WTC11 (cell line): Measurements from ENCODE around the gene OTUB2. TPM values are rescaled to one million over a fixed set of nuclear protein-coding genes. Genes with fewer than 3 reads are reported as not detected.

ENCODE experiments used
- ATAC-seq: fragments of 200-7000 bp; cut with Tn5 transposase; 2 replicates; pipeline ENCODE4 v1.10.0; 2021; ENCODE audit warnings: mild to moderate bottlenecking, moderate library complexity
- CTCF ChIA-PET: fragments of 300-600 bp; sonication (Branson Sonifier 250); formaldehyde crosslinking; loops from one replicate; lab custom pipeline; 2021; ENCODE audit warnings: antibody characterized with exemption; lab: Charles Lee
- POLR2A ChIA-PET: fragments of 350-600 bp; sonication (Branson Sonifier 250); formaldehyde crosslinking; loops from one replicate; lab custom pipeline; 2021; ENCODE audit warnings: antibody characterized with exemption; lab: Charles Lee
- DNase-seq: peaks from one replicate; pipeline ENCODE4 v3.0.0; 2021; ENCODE audit warnings: low spot score
- H3K27ac Mint-ChIP-seq: 2 replicates; pipeline ENCODE4 v1.8.0; 2021; ENCODE audit warnings: mixed read lengths
- H3K27me3 Mint-ChIP-seq: 2 replicates; pipeline ENCODE4 v1.8.0; 2021; ENCODE audit warnings: low read depth, mild to moderate bottlenecking, moderate library complexity, mixed read lengths
- H3K36me3 Mint-ChIP-seq: 2 replicates; pipeline ENCODE4 v1.8.0; 2021; ENCODE audit warnings: mixed read lengths
- H3K4me1 Mint-ChIP-seq: 2 replicates; pipeline ENCODE4 v1.8.0; 2022; ENCODE audit warnings: mixed read lengths
- H3K4me3 Mint-ChIP-seq: 2 replicates; pipeline ENCODE4 v1.8.0; 2021; ENCODE audit warnings: mild to moderate bottlenecking, moderate library complexity, mixed read lengths
- H3K9me3 Mint-ChIP-seq: 2 replicates; pipeline ENCODE4 v1.8.0; 2021; ENCODE audit warnings: mixed read lengths
- ARID4B ChIP-seq: sonication (generic); formaldehyde crosslinking; IDR thresholded peaks from 2 replicates; pipeline ENCODE4 v1.8.0; 2023; ENCODE audit warnings: missing genetic modification reagents, mild to moderate bottlenecking, borderline replicate concordance
- ATF1 ChIP-seq: sonication (generic); formaldehyde crosslinking; IDR thresholded peaks from 2 replicates; pipeline ENCODE4 v1.8.1; 2023; ENCODE audit warnings: mild to moderate bottlenecking, moderate library complexity, missing genetic modification reagents
- CBFB ChIP-seq: sonication (generic); formaldehyde crosslinking; IDR thresholded peaks from 2 replicates; pipeline ENCODE4 v1.8.1; 2022; ENCODE audit warnings: mild to moderate bottlenecking, low read depth, missing genetic modification reagents
- ELF4 ChIP-seq: sonication (generic); formaldehyde crosslinking; IDR thresholded peaks from 2 replicates; pipeline ENCODE4 v1.8.1; 2022; ENCODE audit warnings: low read depth, mild to moderate bottlenecking, moderate library complexity, missing genetic modification reagents
- EMX1 ChIP-seq: fragments of 250-450 bp; sonication (Bioruptor Pico); IDR thresholded peaks from 2 replicates; pipeline ENCODE4 v1.8.0; 2021; ENCODE audit warnings: mild to moderate bottlenecking
- ETV6 ChIP-seq: sonication (generic); formaldehyde crosslinking; IDR thresholded peaks from 2 replicates; pipeline ENCODE4 v1.8.1; 2022; ENCODE audit warnings: mild to moderate bottlenecking, missing genetic modification reagents
- JAZF1 ChIP-seq: fragments of 250-450 bp; sonication (Bioruptor Pico); IDR thresholded peaks from 2 replicates; pipeline ENCODE4 v1.9.0; 2021; ENCODE audit warnings: moderate library complexity, mild to moderate bottlenecking, inconsistent platforms
- JUN ChIP-seq: sonication (generic); formaldehyde crosslinking; IDR thresholded peaks from 2 replicates; pipeline ENCODE4 v1.8.0; 2023; ENCODE audit warnings: mild to moderate bottlenecking, missing genetic modification reagents
- MXD4 ChIP-seq: fragments of 250-450 bp; sonication (Bioruptor Pico); IDR thresholded peaks from 2 replicates; pipeline ENCODE4 v1.8.0; 2021; ENCODE audit warnings: mild to moderate bottlenecking, moderate library complexity, borderline replicate concordance
- RORB ChIP-seq: fragments of 250-450 bp; sonication (Bioruptor Pico); IDR thresholded peaks from 2 replicates; pipeline ENCODE4 v1.9.0; 2021; ENCODE audit warnings: mild to moderate bottlenecking
- ZBTB21 ChIP-seq: sonication (generic); formaldehyde crosslinking; IDR thresholded peaks from 2 replicates; pipeline ENCODE4 v1.8.1; 2023; ENCODE audit warnings: mild to moderate bottlenecking, missing genetic modification reagents, borderline replicate concordance
- ZMAT4 ChIP-seq: fragments of 250-450 bp; sonication (Bioruptor Pico); IDR thresholded peaks from 2 replicates; pipeline ENCODE4 v1.9.0; 2021; ENCODE audit warnings: mild to moderate bottlenecking
- ZNF532 ChIP-seq: fragments of 250-450 bp; sonication (Bioruptor Pico); IDR thresholded peaks from 2 replicates; pipeline ENCODE4 v1.9.0; 2021; ENCODE audit warnings: mild to moderate bottlenecking, borderline replicate concordance
- total RNA-seq: library from RNA; stranded (reverse); gene quantifications from 3 replicates; pipeline ENCODE4 v1.2.3, GENCODE V29; 2021
- TF ChIP-seq, protein P1 (sequence below): fragments of 250-450 bp; sonication (Bioruptor Pico); conservative IDR thresholded peaks from 2 replicates; pipeline ENCODE4 v1.9.0; 2021; ENCODE audit warnings: mild to moderate bottlenecking

Gene OTUB2
- total RNA-seq, 1 experiment from 2014 or later, result 3.5 TPM

GRCh38 chr14:94009767-94010166, 16.4 kb upstream of the OTUB2 start (continued):
- TF ChIP-seq ATF1 (no peak), ZBTB21 (CRISPR knock-in tag) (no peak), MXD4 (CRISPR knock-in tag) (no peak), EMX1 (CRISPR knock-in tag) (no peak)
- TF ChIP-seq, all 79 proteins: peak for 0

- H3K27me3 Mint-ChIP-seq, result no peaks in the 10 kb centered on the region
- H3K4me3 Mint-ChIP-seq, result no peak overlapping the region
- ATAC-seq (no peak), DNase-seq (no peak)
- ChIA-PET POLR2A (no interaction called here), CTCF (interaction anchor here (1.4 to 4.9 kb wide), 2 partner anchors 26 to 71 kb away, joined by 6 to 27 read pairs; no protein-coding TSS in a partner anchor)
- no peaks in the 10 kb centered on the region for H3K36me3 Mint-ChIP-seq
- TF ChIP-seq ETV6 (CRISPR knock-in tag), result no peak
- H3K9me3 Mint-ChIP-seq, result no peaks in the 10 kb centered on the region
- H3K27ac Mint-ChIP-seq, result no peak overlapping the region
- no peaks in the 10 kb centered on the region for H3K4me1 Mint-ChIP-seq
Measured at GRCh38 chr14:94010625-94011024, 15.5 kb upstream of the OTUB2 start.

DNA sequence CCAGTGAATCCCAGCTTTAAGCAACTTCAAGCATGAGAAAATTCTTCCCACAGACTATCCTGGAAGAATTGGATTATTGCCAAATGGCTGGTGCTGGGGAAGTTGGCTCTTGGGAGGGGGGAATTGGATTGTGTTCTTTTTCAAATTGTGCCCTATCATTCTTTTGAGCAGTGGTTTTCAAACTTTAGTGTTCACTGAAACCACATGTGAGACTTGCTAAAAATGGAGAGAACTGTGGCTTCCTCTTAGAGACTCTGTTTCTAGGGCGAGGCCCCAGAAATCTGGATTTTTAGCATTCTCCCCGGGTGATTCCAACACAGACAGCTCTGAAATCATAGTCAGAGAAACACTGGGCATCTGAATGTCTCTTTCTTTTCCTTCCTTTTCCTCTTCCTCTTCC, 14.3 kb upstream of the OTUB2 start:
- ChIA-PET POLR2A (no interaction called here), CTCF (interaction anchor here (1.4 to 4.9 kb wide), 2 partner anchors 25 to 72 kb away, joined by 6 to 27 read pairs; no protein-coding TSS in a partner anchor)
- Mint-ChIP-seq H3K36me3 (no peaks in the 10 kb centered on the region), H3K27me3 (no peaks in the 10 kb centered on the region), H3K27ac (no peak overlapping the region), H3K4me3 (no peak overlapping the region), H3K4me1 (no peaks in the 10 kb centered on the region), H3K9me3 (no peaks in the 10 kb centered on the region)
- ATAC-seq, result no peak
- TF ChIP-seq JAZF1 (CRISPR knock-in tag) (no peak), ELF4 (CRISPR knock-in tag) (no peak), ZMAT4 (CRISPR knock-in tag) (no peak), ARID4B (no peak), RORB (CRISPR knock-in tag) (no peak), MXD4 (CRISPR knock-in tag) (no peak), JUN (CRISPR knock-in tag) (no peak), CBFB (CRISPR knock-in tag) (no peak)
- DNase-seq, result no peak

DNA sequence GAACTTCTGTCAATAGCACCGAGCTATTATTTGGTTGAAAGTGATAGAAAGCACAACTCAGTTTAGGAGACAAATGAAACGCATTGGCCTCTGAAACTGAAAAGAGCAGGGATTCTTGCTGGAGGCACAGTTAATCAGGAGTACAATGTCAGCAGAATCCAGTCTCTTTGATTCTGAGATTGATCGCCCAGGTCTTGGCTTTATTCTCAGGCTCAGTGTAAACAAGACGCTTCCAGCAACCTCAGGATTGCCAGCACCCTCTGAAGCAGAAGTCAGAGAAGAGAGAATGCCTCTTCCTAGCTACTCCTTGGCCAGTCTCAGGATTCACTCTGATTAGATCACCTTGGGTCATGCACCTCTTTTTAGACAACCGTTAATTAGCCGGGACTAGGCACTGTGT, 11.8 kb upstream of the OTUB2 start:
- Mint-ChIP-seq H3K27ac (no peak overlapping the region), H3K27me3 (no peaks in the 10 kb centered on the region), H3K4me3 (no peak overlapping the region), H3K36me3 (no peaks in the 10 kb centered on the region), H3K9me3 (no peaks in the 10 kb centered on the region), H3K4me1 (peaks cover 2% of the 10 kb centered on the region)
- no peak for TF ChIP-seq ZNF532 (CRISPR knock-in tag)
- TF ChIP-seq, protein P1, sequence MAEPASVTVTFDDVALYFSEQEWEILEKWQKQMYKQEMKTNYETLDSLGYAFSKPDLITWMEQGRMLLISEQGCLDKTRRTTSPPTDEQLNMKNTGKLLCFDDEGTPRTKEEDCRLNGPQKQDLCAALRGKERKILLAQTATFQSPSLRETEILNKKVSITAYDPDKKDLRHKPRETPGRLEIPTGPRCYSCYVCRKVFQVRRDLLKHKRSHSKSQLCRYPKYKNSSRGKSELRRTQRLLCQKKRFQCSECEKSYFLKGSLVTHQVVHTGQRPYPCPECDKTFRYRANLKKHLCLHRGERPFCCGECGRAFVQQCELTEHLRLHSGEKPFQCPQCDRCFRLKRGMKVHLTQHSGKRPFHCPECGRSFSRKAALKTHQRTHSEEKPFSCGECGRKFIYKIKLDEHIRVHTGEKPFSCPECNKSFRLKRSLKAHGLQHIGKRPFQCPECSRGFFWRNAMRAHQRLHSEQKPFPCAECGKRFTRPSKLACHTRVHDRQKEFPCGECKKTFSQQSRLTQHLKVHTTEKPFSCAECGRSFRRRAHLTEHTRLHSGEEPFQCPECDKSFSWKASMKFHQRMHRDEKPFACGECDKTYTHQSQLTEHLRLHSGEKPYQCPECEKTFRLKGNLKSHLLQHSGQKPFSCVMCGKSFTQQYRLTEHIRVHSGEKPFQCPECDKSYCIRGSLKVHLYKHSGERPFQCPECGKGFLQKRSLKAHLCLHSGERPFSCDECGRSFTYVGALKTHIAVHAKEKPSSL, result no peak
- CTCF ChIA-PET, result interaction anchor here (0.6 to 2.0 kb wide), 3 partner anchors 20 to 22 kb away, joined by 3 to 8 read pairs (median 8); no protein-coding TSS in a partner anchor
- no peak for ATAC-seq
- POLR2A ChIA-PET, result no interaction called here
- DNase-seq, result no peak
